HG02840 (cell line): ENCODE data around the gene TLE3.

Experiments used
- ATAC-seq: cut with Tn5 transposase; IDR thresholded peaks from one replicate; pipeline ENCODE4 v1.9.1; 2021; ENCODE audit warnings: mild to moderate bottlenecking, moderate library complexity, moderate number of reproducible peaks; ENCODE audit not compliant: unreplicated experiment, low FRiP score

The TLE3 gene

DNA sequence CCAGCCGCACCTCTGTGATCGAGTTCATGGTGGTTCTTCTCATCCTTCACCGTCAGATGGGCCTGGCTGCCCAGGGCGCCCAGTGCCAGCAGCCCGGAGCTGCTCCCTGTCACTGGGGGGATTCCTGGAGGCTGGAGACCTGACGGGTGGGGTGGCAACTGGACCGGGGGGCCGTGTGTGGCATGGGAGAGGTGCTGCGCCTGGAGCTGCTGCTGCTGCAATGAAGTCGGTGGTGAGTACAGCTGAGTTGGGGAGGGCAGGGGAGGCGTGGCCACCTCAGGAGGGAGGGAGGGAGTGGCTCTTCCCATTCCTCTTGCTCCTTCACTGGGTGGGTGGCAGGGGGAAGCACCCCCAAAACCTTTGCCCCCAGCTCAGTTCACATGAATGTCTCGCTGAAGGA is 31.7 kb downstream of the TLE3 start:
- ATAC-seq = no peak

DNA sequence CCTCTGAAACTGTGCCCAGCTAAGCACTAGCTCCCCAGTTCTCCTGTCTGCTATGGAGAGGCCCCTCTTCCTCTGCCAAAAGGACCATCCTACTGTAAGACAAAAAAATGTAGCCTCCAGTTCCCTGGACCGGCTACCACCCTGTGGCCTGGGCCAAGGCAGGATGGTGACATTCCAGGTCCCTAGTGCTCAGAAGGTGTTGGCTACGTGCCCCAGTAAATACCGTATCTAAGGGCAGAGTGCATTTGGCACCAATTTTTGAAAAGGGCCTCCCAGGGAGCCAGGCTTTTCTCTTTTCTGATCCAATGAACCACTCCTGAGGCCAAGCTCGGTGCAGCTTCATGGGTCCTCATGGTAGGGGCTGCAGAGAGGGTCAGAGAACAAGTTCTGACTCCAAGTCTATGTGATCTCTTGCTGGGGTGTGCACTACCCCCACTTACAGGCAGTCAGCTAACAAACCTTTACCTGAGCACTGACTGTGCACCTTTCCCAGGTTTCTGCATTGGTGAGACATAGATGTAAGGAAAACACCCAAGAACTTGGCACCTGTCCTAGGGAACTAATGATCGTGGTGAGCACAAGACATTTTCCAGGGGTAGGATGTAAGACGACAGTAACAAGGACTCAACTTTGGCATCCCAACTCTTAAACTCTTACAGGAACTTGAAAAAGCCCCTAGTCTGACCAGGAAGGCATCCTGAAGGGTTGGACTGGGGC is 32.6 kb downstream of the TLE3 start:
- no peak for ATAC-seq

DNA sequence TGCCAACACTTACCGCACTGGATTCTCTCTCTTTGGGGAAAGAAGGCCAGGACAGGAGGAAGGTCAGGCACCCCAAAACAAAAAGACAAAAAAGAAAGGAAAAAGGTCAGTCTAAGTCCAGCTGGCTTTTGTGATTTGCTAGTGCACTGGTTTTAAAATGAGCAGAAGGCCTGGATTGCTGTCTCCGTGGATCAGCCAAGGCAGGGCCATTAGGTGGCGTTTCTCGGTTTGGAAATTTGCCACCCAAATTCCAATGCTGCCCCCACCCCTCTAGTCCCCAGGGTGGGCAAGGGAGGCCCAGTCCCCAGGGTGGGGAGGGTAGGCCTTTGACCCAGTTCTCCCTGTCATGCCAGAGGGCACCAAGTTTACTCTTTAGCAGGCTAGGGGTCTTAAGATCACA is 33.3 kb downstream of the TLE3 start:
- ATAC-seq = no peak

DNA sequence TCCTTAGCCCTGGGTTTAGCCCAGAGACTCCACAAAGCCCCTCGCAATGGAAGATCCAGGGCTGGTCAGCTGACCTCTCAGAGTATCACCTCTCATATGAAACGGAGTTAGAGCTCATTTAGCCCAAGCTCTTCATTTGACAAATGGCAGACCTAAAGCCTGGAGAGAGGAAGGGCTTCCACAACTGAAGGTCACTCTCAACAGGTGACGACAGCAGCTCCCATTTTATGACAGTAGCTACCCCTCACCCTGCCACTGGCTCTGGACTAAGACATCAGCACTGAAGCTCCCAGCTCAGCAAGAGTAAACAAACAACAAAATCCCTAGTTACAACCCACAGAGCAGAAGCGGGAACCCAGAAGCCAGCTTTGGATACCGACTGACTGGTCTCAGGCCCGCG is 33.7 kb downstream of the TLE3 start:
- no peak for ATAC-seq

DNA sequence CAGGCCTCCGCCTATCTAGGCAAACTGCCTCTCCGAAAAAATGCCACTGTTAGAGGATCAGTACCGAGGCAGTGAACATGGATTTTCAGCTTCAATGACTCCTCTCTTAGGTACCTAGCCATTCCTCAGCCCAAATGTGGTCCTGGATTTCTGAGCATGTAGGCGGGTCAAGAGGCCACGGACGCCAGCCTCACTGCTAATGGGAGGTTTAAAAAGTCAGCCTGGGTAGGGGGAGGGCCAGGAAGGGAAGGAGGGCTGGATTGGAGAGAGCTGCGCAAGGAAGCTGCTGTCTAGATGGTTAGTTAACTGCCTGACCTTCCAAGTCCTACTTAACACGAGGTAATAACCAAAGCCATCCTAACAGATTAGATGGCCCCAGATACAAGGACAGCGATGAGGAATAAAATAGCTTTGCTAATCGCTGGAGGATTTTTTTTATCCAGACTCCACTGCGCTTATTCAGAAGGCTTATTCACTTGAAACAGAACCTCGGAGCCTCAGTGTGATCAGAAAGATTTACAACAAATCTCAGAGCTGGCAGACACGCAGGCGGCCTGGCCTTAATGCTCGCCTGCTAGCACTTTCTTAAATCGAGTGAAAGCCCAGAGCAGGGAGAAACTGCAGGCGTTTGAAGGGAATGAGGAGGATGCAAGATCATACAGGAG is 34.3 kb downstream of the TLE3 start:
- ATAC-seq = no peak

DNA sequence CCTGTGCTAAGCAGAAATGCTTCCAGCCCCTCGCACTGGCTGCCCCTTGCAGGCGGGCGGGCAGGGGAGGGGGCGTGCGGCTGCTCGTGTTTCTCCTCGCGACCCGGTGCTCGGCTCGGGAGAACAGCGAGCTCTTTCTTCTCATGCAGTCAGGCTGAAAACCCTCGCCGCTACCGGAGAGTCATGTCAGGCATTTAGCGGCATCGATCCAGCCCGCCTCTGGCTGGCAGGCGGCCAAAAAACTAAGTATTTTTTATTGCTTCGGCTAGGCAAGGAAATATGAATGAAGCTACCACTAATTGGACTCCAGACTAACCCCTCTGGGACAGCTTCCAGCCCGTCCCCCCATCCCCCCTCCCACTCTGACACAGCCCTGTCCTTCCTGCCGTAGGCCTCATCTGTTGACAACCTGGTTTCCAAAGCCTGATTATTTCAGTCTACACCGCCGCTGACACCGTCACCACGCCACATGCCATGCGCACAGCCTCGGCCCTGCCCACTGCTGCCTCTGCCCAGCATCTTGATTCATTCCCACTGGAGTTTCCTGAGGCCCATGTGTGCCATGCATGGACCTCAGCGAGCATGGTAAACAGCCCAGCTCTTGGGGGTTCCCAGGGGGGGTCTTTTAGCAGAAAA is 35.3 kb downstream of the TLE3 start:
- no peak for ATAC-seq

DNA sequence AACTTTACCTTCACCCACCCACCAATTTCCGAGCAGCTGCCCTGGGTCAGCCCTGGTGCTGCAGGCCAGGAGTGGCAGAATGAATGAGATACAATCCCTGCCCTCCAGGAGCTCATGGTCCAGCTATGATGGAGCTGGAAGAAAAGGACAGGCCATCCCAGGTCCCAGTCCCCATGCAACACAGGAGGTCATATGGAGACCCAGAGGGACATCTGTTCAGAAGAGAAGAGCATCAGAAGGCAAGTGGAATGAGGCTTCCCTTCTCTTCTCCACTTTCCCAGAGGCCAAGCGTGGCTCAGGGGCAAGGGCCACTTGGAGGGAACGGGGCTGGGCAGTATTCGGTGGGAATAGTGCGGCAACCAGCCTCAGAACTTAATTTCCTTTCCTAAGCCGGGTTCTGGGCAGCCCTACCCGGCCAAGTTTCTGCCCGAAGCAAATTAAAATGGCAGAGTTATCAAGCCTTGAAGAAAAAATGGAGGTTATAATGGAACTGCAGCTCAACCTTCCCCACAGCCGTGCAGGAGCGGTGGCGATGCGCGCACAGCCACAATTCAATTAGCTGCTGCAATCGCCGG is 35.9 kb downstream of the TLE3 start:
- ATAC-seq = no peak

DNA sequence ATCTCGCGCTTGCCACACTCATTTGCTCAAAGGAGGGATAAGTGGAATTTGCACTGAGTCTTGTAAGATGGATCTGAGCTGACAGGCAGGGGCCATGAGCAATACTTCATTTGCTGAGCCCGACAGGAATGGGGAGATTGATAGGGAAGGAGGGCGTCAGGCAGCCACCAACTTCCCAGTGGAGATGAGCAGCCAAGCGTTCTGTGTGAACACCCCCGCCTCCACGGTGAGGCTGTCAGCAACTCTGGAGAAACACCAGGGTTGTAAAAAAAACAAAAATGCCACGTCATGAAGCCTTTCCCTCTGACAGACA is 36.8 kb downstream of the TLE3 start:
- no peak for ATAC-seq

DNA sequence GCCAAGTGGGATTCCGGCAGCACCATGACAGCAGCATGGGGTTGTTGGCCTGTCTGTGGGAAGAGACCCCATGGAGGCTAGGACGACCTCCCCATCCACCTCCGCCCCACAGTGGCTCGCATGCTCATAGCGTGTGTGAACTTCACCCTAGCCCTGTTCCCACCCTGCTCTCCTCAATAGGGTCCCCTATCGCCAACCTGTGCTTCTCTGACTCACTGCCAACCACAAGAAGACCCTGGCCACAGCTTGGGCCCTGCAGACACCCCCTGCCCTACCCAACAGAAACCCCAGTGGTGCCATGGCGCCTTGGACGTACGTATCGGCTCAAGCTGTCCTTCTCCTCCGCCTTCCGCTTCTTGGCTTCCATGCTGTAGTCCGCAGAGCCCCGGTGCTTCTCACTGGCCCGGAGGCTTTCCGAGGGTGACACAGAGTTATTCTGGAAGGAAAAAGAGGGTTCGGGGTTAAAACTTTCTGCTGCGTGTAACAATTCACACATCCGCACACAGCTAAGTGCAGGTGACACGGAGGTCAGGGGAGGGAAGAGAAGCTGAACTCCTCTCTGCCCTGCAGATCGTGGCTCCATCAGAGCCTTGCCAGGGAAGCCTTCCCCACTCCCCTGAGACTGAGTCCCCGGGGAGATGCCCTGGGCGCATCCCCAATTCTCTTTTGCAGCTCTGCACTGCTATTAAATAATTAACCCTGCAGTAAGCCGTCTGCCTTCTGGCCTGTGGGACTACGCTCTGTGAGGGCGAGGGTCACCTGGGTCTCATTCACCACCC is 37.3 kb downstream of the TLE3 start:
- ATAC-seq = no peak

DNA sequence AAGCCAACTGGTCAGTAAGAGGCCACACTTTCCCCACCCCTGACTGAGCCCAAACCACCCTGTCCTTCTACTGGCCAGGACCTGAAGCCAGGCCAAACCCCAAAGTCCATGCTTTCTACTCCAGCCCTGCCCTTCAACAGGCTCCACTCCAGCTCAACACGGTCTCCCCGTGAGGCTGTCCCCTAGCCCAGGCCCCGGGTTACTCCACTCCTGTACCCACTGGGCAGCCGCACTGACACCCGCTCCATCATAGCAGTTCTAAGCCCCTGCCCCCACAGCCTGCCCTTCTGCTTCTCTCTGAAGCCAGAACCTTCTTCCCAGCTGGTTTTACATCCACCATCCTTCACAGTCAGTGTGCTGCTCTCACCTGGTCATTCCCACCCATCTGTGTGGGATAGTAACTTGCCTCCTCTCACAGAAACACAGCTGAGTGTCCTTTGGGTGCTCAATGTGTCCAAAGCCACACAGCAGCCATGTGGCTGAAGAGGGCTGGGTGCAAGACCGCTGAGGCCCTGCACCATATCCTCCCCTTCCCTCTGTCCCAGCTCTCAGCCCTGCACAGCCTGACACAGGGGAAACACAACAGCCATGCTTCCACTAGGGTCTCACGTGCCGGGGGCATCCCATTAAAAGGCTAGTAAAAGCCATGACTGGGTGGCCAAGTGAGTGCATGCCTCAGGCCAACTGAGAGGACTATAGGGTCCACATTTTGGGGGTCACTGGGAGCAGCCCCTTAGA is 38.1 kb downstream of the TLE3 start:
- ATAC-seq = no peak

DNA sequence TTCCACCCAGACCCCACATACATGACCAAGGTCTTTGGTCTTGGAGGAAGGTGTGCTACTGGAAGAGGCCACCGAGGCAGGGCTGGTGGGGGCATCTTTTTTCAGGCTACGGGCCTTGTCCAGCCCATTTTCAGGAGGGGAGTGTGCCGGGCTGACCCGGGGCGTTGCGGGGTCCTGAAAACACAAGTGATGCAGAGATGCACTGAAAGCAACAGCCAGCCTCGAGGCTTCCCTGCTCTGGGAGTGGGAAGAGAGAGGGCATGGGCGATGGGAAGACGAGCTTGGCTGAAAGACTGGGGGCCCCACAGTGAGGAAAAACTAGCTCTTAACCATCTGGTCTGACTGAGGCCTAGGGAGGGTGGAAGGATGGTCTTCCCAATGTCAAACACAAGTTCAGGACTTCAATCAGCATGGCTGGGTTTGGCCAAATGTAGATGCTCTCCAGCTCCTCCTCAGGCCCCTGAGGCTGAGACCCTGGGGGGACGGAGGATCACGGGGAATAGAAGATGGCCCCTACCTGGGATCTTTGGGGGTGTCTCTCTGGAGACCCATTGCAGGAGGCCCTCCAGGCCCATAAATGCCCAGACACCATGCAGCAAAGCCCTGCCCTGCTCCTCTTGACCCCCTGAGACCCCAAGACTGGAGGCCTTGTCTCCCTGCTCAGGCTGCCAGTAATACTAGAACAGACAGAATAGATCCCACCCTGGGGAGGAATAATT is 38.9 kb downstream of the TLE3 start:
- no peak for ATAC-seq

DNA sequence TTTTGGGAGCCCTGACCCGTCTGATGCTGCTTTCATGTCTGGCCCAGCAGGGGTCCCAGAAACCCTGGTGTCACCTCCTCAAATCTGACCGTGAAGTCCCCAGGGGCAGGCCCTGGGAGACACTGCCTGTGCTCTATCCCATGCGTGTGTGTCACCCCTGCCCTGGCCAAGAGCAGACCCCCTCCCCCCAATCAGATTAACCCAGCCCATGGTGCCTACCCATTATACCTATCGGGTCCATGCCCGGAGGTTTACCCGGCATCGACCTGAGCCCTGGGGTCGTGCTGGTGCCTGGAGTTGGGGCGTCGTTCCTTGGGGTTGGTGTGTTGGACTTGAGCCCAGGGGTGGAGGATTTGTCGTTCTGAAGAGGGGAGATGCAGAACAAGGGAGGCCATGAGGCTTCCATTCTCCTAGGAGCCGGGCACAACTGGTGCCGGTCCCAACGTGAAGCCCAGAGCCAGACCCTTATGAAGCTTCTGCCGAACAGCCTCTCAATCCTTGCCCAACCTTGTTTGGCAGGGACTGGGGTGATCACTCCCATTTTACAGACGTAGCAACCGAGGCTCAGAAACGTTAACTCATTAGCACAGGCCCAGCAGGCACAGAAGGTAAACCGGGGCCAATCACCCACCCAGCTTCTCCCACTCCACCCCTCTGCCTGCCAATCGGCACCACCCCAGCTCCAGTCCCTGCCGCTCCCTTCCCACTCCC is 39.6 kb downstream of the TLE3 start:
- no peak for ATAC-seq

DNA sequence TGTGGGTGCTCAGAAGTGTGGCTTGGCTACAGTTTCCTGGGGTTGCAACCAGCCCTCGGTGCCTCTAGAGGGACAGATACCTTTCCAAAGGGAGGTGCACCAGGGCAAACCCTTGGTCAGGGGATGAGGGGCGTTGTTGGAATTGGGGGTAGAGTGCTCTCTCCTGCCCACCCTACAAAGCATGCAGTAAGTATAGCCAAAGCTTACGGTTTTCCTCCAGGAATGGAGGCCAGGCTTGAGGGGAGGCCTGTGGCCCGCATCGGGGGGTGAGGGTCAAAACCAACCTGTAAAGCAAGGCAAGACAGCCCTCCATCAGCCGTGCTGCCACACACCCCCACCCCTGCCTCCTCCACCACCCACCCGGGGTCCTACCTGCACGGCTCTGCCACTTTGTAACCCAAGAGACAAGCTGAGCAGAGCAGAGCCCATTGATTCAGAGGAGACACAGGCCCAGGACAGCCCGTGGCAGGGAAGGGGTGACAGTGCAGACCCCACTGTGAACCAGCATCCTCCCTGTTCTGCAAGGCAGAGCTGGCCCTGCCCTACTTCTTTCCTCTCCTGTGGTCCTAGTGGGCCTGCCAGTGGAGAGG is 41.5 kb downstream of the TLE3 start:
- no peak for ATAC-seq

DNA sequence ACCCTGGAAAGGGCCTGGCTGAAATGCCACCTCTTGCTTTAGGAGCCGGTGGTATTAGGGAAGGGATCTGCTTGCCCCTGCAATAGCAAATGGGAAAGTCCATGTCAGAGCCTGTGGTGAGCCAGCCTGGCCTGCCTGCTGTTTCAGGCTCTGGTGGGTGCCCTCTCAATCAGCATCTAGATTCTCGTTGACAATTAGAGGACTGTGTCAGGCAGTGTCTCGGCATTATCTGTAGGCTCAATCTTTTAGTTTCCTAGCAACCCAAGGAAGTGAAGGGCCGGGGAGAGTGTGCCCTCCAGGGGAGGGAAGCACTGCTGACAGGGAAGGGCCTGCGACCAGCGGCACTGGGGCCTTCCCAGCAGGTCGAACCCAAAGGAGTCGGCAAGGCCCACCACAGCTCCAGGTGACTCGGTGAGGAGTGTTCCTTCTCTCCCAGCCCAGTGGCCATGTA is 42.1 kb downstream of the TLE3 start:
- no peak for ATAC-seq

DNA sequence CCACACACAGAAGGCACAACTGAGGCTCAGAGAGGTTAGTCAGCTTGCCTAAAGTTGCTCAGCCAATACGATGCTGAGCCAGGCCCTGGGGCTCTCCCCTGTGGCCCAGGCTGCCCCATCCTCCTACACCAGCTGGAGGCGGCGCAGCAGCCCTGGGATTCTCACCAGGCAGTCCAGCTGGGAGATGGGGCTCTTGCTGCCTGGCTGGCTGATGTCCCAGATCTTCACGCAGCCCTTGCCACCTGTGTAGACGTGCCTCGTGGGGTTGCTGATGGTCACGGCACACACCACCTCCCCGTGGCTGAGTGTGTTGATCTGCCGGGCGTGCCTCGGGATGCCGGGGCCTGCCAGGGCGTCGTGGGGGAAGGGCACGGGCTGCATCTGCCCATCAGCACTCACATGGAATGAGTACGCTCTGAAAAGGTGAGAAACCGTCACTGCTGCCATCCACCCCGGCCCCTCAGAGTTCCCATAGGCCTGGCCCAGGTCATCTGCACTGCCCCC is 42.8 kb downstream of the TLE3 start:
- ATAC-seq = no peak

DNA sequence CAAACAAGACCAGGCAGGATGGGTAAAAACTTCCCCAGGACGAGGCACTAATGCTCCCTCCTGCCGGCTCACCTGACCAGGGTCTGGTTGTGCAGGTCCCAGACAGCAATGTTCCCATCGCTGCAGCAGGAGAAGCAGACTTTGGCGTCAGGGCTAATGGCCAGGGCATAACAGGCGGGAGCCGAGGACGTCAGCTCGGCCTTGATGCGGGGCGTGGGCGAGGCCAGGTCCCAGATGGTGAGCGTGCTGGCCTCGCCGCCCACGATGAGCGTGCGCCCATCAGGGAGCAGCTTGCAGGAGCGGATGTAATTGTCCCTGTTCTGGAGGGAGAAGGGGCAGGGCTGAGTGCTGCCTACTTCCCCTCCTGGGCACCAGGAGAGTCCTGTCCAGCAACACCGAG is 43.4 kb downstream of the TLE3 start:
- no peak for ATAC-seq

DNA sequence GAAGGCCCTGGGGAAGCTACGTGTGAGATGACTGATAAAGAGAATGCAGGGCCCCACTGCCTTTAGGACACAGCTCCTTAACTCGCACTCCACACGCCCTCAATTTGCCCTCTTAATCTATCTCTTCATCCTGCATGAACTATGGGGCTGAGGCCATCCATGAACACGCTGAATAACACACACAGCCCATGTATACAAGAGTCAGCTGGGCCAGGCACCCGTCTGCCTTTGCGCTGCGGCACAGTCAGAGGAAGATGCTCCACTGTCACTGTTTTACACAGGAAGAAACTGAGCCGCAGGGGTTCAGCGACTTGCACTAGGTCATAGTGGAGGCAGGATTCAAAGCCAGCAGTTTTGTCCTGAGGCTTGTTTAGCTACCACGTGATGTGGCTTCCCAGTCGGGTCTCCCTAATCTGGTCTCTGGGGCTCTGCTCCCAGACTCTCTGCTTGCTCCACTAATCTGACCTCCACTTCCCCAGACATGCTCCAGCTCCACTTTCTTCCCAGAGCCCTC is 43.9 kb downstream of the TLE3 start:
- no peak for ATAC-seq

DNA sequence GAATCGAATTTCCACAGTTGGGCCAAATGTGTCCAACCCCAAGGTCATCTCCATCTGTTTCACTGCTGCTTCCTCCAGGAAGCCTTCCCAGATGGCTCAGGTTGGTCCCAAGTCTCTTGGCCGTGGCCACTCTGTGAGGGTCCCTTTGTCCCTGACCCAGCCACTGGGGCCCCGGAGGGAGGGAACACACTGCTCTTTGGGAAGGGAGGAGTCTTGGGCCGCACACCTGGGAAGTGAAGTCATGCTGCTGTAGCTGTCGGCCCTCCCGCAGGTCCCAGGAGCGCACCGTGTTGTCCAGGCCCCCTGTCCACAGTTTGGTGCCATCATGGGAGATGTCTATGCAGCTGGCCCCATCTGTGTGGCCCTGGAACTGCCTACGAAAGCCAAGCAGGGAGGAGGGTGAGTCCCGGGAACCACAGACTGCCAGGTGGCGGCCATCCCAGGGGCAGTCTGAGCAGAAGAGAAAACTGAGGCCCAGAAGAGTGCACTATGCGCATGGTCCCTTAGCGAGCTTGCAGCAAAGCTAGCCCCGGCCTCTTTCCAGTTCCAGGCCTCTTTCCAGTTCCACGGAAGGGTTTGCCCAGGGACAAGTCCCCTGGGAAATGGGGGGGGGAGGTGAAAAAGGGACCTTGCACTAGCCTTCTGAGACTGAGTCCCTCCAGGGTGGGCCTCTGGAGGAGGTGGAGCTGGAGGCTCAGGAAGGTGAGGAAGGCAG is 44.6 kb downstream of the TLE3 start:
- no peak for ATAC-seq
